Left colon (tissue), 2 donors: ENCODE measurements around the gene ACLY. TPM values are rescaled to one million over a fixed set of nuclear protein-coding genes. Genes with fewer than 3 reads are reported as not detected.

ENCODE experiments used
- ATAC-seq: fragments of 200-7000 bp; cut with Tn5 transposase; one replicate; pipeline ENCODE4 v1.9.1; 2020; ENCODE audit warnings: mild to moderate bottlenecking, moderate library complexity
- DNase-seq, 2 donors: peaks; one replicate each; pipeline ENCODE4 v3.0.0-alpha.2; 2020
- intact Hi-C, 2 donors: fragments of 100-400 bp; cut with DNase I in 1 of 2; cut with micrococcal nuclease in 1 of 2; formaldehyde crosslinking; loops; one replicate each; pipeline versions ENCODE4 v1.11.2 to v1.14.0; 2022; cut with DNase I, micrococcal nuclease
- total RNA-seq, 2 donors: library from RNA; stranded (reverse); fragmentation: NEBNext Ultra II Directional; extraction: Animal tissue kit (Norgen Biotek cat#: 25700); gene quantifications; one replicate each; pipeline ENCODE4 v1.2.1, GENCODE V29; 2021
- donor health status: DM: no; HTN: no; CAD: no.
- donor health status: DM: yes; HTN: yes; CAD: no.

Gene ACLY
- total RNA-seq, 2 donors from 2014 or later = 88.2 to 125 TPM

DNA sequence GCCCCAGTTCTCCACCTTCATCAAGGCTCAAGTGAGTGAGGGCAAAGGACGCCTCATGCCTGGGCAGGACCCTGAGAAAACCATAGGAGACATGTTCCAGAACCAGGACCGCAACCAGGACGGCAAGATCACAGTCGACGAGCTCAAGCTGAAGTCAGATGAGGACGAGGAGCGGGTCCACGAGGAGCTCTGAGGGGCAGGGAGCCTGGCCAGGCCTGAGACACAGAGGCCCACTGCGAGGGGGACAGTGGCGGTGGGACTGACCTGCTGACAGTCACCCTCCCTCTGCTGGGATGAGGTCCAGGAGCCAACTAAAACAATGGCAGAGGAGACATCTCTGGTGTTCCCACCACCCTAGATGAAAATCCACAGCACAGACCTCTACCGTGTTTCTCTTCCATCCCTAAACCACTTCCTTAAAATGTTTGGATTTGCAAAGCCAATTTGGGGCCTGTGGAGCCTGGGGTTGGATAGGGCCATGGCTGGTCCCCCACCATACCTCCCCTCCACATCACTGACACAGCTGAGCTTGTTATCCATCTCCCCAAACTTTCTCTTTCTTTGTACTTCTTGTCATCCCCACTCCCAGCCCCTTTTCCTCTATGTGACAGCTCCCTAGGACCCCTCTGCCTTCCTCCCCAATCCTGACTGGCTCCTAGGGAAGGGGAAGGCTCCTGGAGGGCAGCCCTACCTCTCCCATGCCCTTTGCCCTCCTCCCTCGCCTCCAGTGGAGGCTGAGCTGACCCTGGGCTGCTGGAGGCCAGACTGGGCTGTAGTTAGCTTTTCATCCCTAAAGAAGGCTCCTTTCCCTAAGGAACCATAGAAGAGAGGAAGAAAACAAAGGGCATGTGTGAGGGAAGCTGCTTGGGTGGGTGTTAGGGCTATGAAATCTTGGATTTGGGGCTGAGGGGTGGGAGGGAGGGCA is 96.3 kb downstream of the ACLY start:
- DNase-seq = no peak
- ATAC-seq = no peak
- intact Hi-C loops = no loop called here

DNA sequence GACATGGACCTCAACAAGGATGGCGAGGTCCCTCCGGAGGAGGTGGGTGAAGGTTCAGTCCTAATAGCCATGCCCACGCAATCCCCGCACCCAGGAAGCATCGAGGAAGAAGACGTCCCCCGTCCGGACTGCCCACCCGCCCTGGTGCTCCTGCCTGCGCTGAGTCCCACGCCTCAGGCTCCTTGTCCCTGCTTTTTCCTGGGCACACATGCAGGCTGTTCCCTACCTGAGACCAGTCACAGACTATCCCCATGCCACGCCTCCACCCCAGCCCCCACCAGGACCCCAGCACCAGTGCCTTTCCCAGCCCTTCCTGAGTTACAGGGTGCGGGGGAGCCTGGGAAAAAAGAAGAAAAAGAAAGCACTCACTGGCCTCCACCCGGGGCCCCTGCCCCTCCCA is 97.0 kb downstream of the ACLY start:
- no peak for DNase-seq
- intact Hi-C loops = no loop called here
- no peak for ATAC-seq

DNA sequence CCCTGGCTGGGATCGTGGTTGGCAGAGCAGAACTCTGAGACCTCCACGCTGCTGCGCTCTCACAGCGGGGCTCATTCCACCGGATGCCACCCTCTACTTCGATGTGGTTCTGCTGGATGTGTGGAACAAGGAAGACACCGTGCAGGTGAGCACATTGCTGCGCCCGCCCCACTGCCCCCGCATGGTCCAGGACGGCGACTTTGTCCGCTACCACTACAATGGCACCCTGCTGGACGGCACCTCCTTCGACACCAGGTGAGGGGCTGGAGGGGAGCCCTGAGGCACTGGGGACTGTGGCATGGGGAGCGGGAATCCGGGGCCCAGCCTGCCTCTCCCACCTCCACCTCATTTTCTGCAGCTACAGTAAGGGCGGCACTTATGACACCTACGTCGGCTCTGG is 100.7 kb downstream of the ACLY start:
- DNase-seq (no peak), ATAC-seq (no peak)
- intact Hi-C loops = no loop called here

Other genes starting within 250 kb of the ACLY start
- 100 to 1,000 TPM; 596 to 603 TPM for gene EIF1, start 230.1 kb downstream of the ACLY start, total RNA-seq
- gene GAST, start 206.6 kb downstream of the ACLY start, total RNA-seq = not detected
- gene HAP1, start 184.3 kb downstream of the ACLY start, total RNA-seq = under 1 TPM; 0.42 to 0.73 TPM
- 100 to 1,000 TPM; 343 to 345 TPM for gene JUP, start 132.2 kb downstream of the ACLY start, total RNA-seq
- gene P3H4, start 107.0 kb downstream of the ACLY start, total RNA-seq = 10 to 100 TPM; 10.7 to 15.3 TPM
- gene FKBP10, start 105.9 kb downstream of the ACLY start, total RNA-seq = 10 to 100 TPM in 1 of 2 donors, 1 to 10 TPM in 1; 4.2 to 10.8 TPM
- gene NT5C3B, start 82.7 kb downstream of the ACLY start, total RNA-seq = 10 to 100 TPM; 16.0 to 18.8 TPM
- gene KLHL10, start 81.1 kb downstream of the ACLY start, total RNA-seq = not detected
- 1 to 10 TPM; 6.5 to 8.9 TPM for gene KLHL11, start 53.5 kb downstream of the ACLY start, total RNA-seq
- under 1 TPM; 0.12 to 0.20 TPM for gene ODAD4, start 11.7 kb upstream of the ACLY start, total RNA-seq
- 10 to 100 TPM; 45.6 to 53.6 TPM for gene CNP, start 47.8 kb upstream of the ACLY start, total RNA-seq
- gene DNAJC7, start 98.5 kb upstream of the ACLY start, total RNA-seq = 10 to 100 TPM; 76.5 to 84.6 TPM
- 10 to 100 TPM; 29.4 to 31.9 TPM for gene NKIRAS2, start 101.1 kb upstream of the ACLY start, total RNA-seq
- gene C17orf113, start 131.7 kb upstream of the ACLY start, total RNA-seq = 1 to 10 TPM; 1.8 to 2.5 TPM
- under 1 TPM; 0.34 to 0.40 TPM for gene ZNF385C, start 179.5 kb upstream of the ACLY start, total RNA-seq
- gene DHX58, start 193.8 kb upstream of the ACLY start, total RNA-seq = 10 to 100 TPM; 10.8 to 12.3 TPM
- gene KAT2A, start 202.4 kb upstream of the ACLY start, total RNA-seq = 10 to 100 TPM; 23.6 TPM
- gene HSPB9, start 203.9 kb upstream of the ACLY start, total RNA-seq = not detected
- gene RAB5C, start 236.0 kb upstream of the ACLY start, total RNA-seq = 100 to 1,000 TPM; 166 TPM